HG03520 (cell line): ENCODE measurements around the gene ANKRD36C.
"Not testable (repeated sequence)": the region's sequence is repeated elsewhere in the genome, so short reads cannot be mapped to it uniquely, and the experiment has no call there.

Experiments
- ATAC-seq: cut with Tn5 transposase; IDR thresholded peaks from one replicate; pipeline ENCODE4 v1.9.1; 2021; ENCODE audit warnings: mild to moderate bottlenecking, moderate library complexity; ENCODE audit not compliant: unreplicated experiment

ANKRD36C gene

DNA sequence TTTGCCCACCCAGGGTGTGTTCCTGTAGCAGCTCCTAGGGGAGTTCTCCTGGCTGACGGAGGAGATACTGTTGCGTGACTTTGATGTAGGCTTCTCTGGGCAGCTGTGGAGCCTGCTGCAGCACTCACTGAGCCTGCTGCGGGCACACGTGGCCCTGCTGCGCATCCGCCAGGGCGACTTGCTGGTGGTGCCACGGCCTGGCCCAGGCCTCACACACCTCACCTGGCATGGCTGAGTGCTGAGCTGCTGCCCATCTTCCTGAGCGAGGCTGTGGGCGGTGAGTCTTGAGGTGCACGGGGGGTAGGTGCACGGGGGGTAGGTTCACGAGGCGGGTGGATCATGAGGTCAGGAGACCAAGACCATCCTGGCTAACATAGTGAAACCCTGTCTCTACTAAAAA, 191.7 kb downstream of the ANKRD36C start:
- ATAC-seq = no peak

DNA sequence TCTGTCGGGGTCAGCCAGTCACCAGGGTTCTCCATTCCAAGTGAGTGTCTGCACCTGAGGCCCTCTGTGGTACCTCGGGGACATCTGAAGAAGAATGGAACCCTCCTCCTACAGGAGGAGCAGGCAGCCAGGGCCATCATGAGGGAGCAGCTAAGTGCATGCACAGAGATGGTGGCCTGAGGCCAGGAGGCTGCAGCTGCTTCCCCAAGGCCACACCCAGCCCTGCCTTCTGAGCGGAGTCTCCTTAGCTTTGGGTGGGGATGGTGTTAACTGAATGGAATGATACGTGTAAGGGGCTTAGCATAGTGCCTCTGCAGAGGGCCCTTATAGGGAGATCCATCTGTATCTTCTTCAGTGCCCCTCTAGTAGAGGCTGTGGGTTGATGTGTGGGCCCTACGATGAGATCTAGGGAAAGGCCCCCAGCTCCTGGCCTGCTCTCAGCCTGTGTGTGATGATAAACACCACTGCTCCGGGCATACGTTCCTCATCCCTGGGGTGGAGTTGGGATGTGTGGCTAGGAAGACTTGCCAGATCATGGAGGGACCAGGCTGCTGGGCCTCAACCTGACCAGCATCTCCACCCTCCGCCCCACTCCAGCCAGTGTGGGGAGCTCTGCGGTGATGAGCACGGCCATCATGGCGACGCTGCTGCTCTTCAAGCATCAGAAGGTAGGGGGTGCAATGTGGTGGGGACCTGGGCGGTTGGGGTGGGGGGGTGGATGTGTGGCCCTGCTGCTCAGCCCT, 192.3 kb downstream of the ANKRD36C start:
- not testable (repeated sequence) for ATAC-seq

DNA sequence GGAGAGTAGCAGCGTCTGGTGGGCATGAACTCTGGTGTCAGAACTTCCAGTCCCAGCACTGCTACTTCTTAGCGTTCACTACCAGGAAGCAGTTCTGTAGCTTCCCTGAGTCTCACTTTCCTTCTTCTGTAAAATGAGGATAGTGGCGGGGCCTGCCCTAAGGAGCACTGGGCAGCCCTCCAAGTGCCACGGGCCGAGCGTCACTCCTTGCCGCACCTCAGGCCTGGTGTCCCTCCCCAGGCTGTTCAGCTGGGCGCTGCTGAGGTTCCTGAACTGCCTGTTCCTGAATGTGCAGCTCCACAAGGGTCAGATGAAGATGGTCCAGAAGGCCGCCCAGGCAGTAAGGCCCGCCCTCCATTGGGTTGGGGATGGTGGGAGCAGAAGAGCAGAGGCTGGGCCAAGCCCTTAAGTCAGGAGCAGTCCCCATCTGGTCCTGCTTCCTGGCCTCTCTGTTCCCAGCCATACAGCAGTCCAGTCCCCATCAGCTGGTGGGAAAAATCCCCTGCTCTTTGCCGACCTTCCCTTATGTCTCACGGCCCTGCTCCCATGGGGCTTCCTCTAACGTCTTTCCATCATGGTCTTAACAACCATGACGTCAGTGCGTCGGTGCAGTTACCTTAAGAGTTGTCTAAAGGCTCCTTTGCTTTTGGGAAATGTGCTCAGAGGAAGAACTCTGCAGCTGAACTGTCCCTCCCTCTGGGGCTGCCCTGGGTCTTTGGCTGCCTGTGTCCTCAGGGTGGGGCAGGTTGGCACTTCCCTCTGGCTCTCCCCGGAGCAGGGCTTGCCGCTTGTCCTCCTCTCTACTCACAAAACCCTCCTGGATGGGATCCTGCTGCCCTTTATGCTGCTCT, 195.2 kb downstream of the ANKRD36C start:
- ATAC-seq = not testable (repeated sequence)

DNA sequence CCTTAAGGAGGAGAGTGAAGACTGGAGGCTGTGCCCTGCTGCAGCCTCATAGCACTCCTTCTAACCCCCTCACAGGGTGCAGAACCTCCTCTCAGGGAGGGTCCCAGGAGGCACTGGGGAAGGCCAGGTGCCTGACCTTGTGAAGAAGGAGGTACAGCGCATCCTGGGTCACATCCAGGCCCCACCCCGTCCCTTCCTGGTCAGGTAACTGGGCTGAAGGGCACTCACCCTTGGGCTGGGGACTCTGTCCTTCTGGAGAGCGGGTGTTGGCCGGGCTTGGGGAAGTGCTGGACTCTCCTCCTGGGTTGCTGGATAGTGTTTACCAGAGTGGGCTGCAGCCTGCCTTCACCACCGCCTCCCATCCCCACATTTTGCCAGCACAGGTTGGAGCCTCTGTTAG, 197.7 kb downstream of the ANKRD36C start:
- not testable (repeated sequence) for ATAC-seq

GRCh38 chr2:95790180-95790579, 201.4 kb downstream of the ANKRD36C start:
- not testable (repeated sequence) for ATAC-seq

- ATAC-seq = not testable (repeated sequence)
These were observed 202.2 kb downstream of the ANKRD36C start for GRCh38 chr2:95789385-95789784.

DNA sequence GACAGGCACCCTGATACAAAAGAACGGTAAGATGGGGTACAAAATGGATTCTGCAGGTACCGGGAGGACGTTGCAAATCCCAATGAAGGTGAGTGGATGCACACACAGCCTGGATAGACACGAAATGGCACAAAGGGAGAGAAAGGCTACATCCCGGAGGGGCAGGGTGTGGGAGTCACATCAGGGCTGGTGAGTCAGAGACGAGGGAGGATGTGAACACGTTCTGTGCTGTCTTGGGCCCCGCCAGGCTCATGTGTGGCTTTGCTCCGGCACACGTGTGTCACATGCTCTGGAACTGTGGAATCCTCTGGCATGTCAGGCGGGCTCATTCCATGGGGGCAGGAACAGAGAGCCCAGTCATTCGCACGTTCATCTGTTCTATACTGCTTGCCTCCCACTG, 203.0 kb downstream of the ANKRD36C start:
- not testable (repeated sequence) for ATAC-seq
